HepG2 (cell line): ENCODE data around the gene SLC25A47.
"Not testable (repeated sequence)": the region's sequence is repeated elsewhere in the genome, so short reads cannot be mapped to it uniquely, and the experiment has no call there.

ENCODE experiments used
- CREB1 ChIP-seq, 2 experiments: fragments of 450-650 bp in 1 of 2; IDR thresholded peaks; 2 replicates each; pipeline ENCODE4 v1.6.1; 2016 to 2017; ENCODE audit warnings: control low read depth in 1 of 2, mild to moderate bottlenecking in 1 of 2, missing compliant biosample characterization in 1 of 2, missing genetic modification characterization in 1 of 2
- DNMT1 ChIP-seq: sonication (generic); formaldehyde crosslinking; IDR thresholded peaks from 2 replicates; pipeline ENCODE4 v1.5.1; 2020; ENCODE audit warnings: mild to moderate bottlenecking, missing genetic modification reagents
- IKZF5 ChIP-seq: IDR thresholded peaks from 2 replicates; pipeline ENCODE4 v1.6.1; 2018; ENCODE audit warnings: missing genetic modification reagents, mild to moderate bottlenecking, missing compliant biosample characterization
- MED13 ChIP-seq: sonication (generic); formaldehyde crosslinking; IDR thresholded peaks from 2 replicates; pipeline ENCODE4 v1.5.0; 2020; ENCODE audit warnings: missing genetic modification reagents
- PHF21A ChIP-seq: sonication (generic); formaldehyde crosslinking; IDR thresholded peaks from 2 replicates; pipeline ENCODE4 v1.5.0; 2020; ENCODE audit warnings: mild to moderate bottlenecking, missing genetic modification reagents
- POLR2AphosphoS5 ChIP-seq: IDR thresholded peaks from 2 replicates; pipeline ENCODE4 v1.6.1; 2012; ENCODE audit warnings: low read depth, low read length
- ZNF230 ChIP-seq: sonication (generic); formaldehyde crosslinking; IDR thresholded peaks from 2 replicates; pipeline ENCODE4 v1.4.0; 2020; ENCODE audit warnings: mild to moderate bottlenecking, missing genetic modification reagents
- ZNF782 ChIP-seq: sonication (generic); formaldehyde crosslinking; IDR thresholded peaks from 2 replicates; pipeline ENCODE4 v1.4.0; 2020; ENCODE audit warnings: missing genetic modification reagents, mild to moderate bottlenecking, borderline replicate concordance

- not testable (repeated sequence) for TF ChIP-seq IKZF5 (CRISPR knock-in tag); CREB1 (IDR thresholded peaks at IDR 0.05); CREB1 (CRISPR knock-in tag; IDR thresholded peaks at IDR 0.05); MED13; POLR2AphosphoS5; ZNF230; ZNF782 (CRISPR knock-in tag); DNMT1; PHF21A (CRISPR knock-in tag)
Measured at GRCh38 chr14:100308427-100308792, 14.7 kb upstream of the SLC25A47 start.
